ENCODE measurements around the gene OPA3.

OPA3 gene

DNA sequence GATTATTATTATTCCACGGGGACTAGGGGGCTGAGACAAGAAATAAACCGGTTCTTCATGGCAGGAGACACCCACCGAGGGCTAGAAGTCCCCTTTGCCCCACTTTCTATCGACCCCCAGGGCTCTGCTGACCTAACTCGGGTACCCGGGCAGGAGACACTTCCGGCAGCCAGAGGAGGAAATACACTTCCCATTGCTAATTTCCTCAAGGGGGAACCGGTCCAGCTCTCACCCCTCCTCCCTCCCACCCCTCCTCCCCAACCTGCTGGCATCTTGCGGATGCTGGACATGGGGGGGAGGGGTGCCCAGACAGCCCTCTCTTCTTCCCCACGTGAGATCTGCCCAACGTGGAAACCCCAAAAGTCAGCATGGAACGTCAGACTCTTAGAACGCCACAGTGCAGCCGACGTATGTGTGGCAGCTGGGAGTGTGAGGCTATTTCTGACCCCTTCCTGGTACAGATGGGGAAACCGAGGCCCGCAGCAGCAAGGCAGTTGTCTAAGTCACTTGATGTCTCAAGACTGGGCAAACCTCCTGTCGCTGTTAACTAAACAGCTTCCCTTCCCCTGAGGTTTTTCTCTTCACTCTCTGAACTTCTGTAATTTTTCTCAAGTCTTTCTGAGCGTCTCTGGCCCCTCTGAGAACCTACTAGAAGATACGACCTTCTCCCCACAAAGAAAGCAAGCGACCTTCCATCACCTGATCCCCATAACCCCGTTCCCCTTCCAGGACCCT lies 13.8 kb upstream of the OPA3 start:
- no peak for DNase-seq (ENCODE audit: low read depth in 2 of 2)

DNA sequence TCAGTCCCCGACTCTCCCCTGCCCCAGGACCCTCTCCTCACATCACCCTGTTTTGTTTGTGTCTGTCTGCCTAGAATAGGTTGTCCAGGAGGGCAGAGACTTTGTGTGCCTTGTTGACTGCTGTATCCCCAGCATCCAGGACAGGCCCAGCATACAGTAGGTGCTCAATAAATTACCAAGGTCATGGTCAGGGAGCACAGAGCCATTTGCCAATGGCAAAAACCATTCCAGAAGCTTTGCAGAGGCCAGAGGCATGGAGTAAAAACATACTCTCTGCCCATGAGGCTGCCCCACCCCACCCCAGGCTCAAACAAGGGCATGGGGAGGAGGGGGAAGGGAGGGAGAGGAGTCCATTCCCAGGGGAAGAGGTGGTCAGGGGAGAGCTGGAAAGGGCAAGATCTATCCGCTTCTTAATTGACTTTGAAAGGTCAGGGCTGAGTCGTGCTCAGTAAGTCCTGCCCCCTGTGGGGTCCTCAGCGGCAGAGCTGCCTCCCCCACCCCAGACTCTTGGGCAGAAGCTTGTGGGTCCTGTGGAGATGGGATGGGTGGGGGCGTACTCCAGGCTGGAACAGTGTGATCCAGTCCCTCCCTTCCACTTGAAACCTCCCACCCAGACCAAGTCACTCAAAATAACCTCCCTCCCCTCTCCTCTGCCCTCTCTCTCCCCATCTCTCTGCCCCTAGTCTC lies 13.0 kb upstream of the OPA3 start:
- no peak for DNase-seq (ENCODE audit: low read depth in 2 of 2)

DNA sequence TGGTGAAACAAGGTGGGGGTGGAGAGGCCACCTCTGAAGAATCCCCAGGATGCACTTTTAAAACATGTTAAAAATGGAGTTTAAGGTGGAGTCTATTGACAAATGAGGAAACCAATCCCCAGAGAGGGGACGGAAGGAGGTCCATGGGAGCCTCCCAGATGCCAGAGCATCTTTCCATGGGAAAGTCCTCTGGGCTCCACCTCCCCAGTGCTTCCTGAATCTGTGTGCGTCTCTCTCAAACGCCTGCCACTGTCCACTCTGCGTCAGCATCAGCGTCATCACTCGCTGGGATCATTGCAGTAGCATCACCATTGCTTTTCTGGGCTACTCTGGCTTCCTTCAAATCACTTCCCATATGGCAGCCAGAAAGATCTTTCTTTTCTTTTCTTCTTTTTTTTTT lies 11.2 kb upstream of the OPA3 start:
- DNase-seq (ENCODE audit: low read depth in 2 of 2): no peak

DNA sequence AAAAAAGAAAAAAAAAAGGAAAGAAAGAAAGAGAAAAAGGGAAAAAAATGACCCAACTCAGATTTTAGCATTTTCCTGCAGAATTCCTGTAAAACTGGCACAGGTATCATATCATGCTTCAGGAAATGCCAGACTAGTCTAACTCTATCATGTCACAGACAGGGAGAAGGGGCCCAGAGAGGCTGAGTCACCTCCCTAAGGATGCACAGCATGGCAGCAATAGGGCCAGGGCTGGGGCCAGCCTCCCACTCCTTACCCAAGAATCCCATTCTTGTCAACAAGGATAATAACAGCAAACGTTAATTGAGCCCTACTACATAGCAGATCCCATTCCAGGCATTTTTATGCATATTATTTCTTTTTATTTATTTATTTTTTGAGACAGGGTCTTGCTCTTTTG lies 8.9 kb upstream of the OPA3 start:
- DNase-seq (ENCODE audit: low read depth in 2 of 2): no peak

DNA sequence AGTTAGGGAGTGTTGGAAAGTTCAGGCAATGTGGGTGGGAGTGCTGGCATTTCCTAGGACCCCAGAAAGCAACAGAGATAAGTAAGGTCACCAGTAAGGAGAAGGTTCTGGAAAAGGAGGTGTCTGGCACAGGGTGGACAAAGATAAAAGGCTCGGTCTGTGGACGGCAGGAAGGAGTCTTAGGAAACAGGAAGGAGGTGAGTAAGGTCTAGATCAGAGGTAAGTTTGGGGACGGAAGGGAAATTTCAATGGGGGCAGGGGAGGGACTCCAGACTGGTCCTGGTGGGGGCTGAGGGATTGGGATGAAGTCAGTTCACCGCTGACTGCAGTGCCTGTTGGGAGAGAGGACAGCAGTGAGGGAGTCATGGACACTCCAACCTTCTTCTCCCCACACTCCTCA lies 7.8 kb upstream of the OPA3 start:
- no peak for DNase-seq (ENCODE audit: low read depth in 2 of 2)

DNA sequence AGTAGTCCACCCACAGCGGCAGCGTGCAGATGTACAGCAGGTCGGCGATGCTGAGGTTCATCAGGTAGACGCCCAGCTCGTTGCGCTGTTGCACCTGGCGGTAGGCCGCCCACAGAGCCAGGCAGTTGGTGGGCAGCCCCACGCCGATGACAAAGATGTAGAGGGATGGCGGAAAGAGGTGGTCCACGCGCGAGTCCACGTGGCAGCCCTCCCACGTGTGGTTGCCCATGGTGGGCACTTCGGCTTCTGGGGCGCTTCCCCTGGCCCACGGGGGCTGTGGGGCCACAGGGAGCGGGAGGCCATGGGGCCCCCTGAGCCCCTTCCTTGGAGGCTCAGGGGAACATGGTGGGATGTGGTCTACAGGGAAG lies 7.0 kb upstream of the OPA3 start:
- no peak for DNase-seq (ENCODE audit: low read depth in 2 of 2)

DNA sequence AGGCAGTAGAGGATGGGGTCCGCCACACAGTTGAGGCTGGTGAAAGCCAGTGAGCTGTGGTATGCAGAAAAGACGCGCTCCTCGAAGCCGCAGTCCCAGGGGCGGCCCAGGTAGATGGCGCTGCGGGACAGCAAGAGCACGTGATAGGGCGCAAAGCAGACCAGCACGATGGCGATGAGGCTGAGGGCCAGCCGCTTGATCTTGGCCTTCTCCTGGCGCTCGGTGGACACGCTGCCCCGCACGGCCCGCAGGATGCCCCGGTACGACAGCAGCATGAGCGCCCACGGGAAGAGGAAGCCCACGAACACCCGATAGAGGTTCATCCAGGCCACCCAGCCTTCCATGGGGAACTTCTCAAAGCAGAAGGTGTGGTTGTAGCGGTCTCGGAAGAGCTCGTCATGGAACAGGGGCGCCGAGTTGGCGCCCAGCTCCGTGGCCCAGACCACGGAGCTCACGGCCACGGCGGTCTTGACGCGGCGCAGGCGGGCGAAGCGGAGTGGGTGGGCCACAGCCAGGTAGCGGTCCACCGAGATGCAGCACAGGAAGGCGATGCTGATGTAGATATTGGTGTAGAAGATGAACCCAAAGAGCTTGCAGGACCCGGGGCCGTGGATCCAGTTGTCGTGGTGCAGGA lies 6.5 kb upstream of the OPA3 start:
- peak in 1 of 2 donors; percentile 38 for DNase-seq (ENCODE audit: low read depth in 2 of 2)

DNA sequence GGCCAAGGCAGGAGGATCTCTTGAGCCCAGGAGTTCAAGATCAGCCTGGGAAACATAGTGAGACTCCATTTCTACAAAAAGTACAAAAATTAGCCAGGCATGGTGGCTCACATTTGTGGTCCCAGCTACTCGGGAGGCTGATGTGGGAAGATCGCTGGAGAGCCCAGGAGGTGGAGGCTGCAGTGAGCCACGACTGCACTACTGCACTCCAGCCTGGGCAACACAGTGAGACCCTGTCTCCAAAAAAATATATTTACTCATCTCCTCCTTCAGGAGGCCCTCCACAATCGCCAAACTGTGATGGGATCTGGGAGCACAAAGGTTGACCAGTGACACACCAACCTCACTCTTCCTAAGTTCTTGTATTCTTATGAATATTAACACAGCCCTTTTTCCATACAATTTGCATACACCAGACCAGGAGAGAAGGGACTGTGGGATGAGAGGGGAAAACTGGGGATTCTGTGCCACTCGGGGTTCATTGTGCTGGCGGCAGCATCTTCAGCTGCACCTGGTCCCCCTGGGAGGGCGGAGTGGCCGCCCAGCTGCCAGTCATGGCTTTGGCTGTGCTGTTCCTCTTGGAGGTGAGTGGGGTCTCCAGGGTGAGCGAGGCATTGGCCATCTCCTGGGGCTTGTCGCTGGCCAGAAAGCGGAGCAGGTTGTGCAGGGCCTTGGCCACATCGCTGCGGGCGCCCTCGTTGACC lies 5.8 kb upstream of the OPA3 start:
- no peak for DNase-seq (ENCODE audit: low read depth in 2 of 2)

DNA sequence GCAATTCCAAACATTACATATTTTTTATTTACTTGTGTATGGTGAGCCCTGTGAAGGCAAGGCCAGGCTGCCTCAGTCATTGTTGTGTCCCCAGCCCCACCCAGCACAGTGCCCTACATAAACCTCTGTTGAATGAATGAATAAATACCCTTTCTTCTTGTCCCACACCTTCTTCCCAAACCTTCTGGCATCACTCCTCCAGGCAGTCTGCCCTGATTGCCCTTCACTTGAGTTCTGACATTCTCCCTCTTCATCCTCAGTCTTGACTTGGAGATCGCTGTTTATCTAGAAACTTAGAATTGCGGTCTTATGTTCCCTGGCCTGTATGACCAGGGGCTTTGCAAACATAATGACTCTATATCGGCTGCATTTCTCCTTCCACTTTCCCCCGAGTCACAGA lies 5.2 kb upstream of the OPA3 start:
- DNase-seq (ENCODE audit: low read depth in 2 of 2): no peak

DNA sequence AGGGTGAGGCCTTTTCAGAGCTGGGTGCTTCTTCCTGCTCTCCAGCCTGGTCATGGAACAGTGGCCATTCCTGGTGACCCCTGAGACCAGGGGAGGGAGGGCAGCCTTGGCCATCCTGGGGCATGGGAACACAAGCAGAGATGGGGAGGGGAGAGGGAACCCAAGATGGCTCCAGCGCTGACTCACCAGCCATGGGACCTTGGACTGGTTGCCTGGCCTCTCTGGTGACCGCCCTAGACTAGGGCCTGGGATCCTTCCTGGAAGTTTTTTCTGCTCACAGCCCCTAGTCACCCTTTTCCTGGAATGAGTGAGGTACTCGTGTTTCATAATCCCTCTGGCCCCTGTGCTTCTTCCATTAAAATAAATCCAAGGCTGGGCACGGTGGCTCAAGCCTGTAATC lies 3.3 kb upstream of the OPA3 start:
- DNase-seq (ENCODE audit: low read depth in 2 of 2): no peak

DNA sequence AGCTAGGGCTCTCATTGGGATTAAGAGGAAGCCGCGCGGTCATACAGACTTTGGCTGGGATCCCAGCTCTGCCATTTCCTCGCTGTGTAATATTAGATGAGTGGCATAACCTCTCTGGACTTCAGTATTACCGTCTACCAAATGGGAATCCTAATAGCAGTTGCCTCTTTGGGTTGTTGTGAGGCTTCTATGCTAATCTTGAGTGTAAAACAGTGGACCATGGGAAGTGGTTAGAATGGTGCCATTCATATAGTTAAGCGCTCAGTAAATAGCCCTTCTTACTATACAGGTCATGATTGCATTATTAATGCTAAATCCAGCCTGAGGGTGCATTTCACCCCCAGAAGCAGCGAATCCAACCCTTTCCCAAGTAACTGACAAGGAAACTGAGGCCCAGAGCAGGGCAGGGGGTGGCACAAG lies 566 bp upstream of the OPA3 start:
- DNase-seq (ENCODE audit: low read depth in 2 of 2): no peak

DNA sequence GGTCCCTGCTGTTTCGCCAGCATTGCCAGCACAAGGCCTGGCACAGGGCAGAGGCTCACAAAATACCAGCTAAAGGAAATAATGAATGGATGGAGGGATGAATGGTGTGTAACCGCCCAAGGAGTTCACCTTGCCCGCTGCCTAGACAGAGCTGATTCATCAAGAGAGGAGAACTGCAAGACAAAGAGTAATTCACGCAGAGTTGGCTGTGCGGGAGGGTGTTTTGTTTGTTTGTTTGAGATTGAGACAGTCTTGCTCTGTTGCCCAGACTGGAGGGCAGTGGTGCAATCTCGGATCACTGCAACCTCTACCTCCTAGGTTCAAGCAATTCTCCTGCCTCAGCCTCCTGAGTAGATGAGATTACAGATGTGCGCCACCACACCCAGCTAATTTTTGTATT lies 3.0 kb downstream of the OPA3 start:
- DNase-seq (ENCODE audit: low read depth in 2 of 2): no peak

DNA sequence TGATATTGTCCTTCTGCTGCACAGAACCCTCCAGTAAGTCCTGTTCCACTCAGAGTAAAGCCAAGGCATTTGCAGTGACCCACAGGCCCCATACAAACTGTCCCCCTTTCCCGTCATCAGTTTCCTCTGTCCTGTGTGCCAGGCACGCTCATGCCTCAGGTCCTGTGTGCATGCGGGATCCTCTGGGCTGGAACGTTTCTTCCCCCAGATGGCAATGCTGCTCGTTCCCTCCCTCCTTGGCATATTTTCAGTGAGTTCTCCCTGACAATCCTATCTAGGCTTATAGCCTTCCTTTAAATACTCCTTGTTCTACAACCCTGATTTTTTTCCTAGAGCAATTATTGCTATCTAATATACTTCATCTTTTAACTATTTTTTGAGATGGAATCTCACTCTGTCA lies 5.7 kb downstream of the OPA3 start:
- DNase-seq (ENCODE audit: low read depth in 2 of 2): no peak

DNA sequence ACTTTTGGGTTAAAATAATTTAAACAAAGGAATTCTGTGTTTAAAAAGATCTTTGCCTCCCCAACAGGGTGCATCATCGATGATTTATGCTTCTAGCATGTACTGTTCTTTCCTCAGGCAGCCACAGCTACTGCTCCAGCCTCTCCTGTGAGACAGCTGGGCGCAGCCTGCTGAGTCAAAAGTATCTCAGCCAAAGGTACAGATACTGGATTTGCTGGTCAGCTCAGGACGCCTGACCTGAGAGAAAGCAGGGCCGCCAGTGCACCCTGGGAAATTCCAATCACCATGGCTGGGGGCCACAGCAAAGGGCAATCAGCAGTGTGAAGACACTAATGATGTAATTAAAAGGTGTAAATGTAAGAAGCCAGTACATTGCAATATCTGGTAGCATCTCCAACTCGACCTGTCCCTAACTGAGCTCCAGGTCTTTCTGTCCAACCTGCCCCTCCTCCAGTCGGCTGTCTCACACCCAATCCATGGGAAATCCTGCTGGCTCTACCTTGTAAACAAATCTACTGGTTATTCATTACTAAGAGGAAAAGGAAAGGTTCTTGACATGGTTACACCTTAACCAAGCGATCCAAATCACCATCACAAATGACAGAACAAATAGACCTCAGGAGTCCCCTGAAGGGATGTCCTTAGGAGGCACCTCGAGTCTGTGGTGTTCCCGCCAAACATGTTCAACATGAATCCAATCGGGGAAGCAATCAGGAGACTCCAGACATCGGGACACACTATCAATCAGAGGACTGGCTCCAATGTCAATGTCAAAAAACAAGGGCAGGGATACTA lies 7.3 kb downstream of the OPA3 start:
- no peak for DNase-seq (ENCODE audit: low read depth in 2 of 2)

DNA sequence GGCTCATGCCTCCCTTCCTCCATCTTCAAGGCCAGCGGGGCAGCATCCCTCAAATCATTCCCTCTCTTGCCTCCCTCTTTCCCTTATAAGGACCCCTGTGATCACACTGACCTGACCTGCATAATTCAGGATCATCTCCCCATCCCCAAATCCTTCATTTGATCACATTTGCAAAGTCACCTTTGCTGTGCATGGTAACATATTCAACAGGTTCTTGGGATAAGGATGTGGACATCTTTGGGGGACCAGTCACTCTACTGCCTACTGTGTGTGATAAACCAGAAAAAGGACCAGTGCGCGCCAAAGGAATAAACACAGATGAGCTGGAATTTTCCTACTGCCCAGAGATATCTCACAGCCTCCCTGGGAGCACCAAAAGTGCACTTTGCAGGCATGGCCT lies 7.9 kb downstream of the OPA3 start:
- no peak for DNase-seq (ENCODE audit: low read depth in 2 of 2)

DNA sequence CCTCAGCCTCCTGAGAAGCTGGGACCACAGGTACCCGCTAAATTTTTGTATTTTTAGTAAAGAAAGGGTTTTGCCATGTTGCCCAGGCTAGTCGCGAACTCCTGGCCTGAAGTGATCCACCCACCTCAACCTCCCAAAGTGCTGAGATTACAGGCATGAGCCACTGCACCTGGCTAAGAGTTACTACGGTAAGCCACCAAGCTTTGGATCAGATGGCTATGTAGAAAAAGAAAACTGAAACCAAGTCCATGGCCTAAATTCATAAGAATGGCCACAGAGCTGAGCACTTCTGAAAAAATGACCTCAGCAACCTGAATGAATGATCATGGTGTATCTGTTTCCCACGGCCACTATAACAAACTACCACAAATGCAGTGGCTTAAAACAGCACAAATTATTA lies 9.4 kb downstream of the OPA3 start:
- no peak for DNase-seq (ENCODE audit: low read depth in 2 of 2)

DNA sequence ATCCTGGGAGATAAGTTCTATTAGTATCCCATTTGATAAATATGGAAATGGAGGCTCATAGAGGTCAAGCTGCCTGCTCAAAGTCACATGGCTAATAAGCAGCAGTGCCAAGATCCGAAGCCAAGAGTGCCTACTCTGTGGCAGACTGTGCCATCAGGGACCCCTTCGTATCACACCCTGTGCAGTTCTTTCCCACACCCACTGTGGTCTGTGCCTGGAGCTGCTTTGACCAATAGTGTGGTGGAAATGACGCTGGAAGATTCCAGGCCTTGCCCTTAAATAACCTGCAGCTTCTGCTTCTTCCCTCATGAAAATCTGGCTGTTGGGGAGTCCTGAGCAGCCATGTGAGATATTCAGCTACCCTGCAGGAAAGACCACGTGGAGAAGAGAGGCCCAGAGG lies 10.1 kb downstream of the OPA3 start:
- DNase-seq (ENCODE audit: low read depth in 2 of 2): no peak

DNA sequence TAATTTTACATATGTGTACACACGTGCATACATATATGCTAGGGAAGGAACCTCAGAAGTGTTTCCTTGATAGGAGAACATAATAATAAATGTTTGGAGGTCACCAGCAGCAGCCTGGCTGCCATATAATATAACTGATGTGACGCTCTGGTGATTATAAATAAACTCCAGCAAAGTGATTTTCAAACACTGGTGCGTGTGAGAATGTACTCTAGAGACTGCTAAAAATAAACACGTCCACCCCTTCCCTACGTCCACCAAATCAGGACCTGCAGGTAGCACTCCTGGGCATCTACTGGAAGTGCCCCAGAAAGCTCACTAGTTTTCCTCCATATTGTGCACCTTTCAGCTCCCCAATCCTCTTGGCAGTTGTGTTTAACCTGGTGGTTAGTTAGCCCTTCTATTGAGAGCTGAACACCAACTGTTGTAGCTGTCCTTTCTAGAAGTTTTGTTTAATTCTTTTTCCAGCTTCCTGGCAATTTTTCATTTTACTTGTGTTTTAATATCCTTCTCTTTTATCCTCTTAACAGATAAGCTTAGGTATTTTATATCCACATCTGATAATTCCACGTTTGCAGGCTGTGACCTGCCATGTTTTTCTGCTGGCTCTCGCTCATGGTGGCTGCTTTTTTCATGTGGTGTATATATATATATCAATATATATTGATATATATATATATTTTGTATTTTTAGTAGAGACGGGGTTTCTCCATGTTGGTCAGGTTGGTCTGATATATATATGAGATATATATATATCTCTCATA lies 13.0 kb downstream of the OPA3 start:
- DNase-seq (ENCODE audit: low read depth in 2 of 2): no peak

DNA sequence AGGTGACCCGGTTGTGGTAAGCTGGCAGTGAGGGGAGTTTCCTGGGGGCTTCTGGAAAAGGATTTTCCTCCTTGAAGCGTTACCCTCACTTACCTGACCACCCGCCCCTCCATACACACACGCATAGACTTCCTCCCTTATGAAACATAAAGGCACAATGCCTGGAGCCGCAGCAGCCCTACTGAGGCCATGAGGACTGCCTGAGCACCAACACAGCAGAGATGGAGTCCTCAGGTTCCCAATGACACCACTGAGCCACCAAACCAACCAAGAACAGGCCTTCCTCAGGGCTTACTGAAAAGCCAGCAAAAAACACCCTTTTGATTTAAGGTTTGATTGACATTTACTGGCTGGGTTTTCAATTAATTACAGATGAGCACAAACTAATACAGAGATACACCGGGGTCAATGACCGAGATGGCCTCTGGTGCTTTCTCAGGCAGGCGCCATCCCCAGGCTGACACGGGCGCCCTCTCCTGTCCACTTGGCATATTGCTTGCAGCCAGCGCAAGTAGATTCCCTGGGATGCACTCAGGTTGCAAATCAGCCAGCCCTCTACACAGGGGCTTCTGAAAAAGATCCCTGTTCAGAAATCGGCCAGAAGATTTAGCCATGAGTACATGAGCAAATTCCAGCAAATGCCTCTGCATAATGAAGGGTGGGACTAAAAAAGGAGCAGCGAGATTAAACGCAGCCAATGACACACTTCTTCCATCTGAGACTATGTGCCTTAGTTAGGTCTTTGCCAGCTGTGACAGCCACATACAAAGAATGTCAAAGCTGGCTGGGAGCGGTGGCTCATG lies 14.8 kb downstream of the OPA3 start:
- peak; percentile 26 to 63 for DNase-seq (ENCODE audit: low read depth in 2 of 2)

DNA sequence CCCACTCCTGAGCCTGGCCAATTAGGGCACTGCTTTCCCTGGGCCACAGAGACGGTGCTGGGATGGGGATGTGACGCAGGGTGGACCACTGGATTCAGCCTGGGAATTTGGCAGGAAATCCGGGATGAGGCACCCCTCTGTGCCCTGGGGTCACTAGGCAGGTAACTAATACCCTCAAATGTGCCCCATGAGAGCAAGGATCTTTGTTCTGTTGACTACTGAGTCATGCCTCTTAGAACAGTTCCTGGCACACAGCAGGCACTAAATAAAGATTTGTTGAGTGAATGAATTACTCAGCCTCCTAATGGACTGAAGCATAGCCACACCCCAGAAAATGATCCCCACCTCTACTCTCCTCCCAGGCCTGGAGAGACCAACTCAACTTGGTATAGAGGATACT lies 15.9 kb downstream of the OPA3 start:
- no peak for DNase-seq (ENCODE audit: low read depth in 2 of 2)

Measured in stimulated activated CD4-positive, alpha-beta T cell treated with anti-CD3 and anti-CD28 coated beads, Interleukin-15, amount 100 ng/mL, for 48 hours (primary cell).